ENCODE data around the gene SLC16A3.

Gene SLC16A3

GRCh38 chr17:82245134-82246039 lies 16.5 kb downstream of the SLC16A3 start:
- in situ Hi-C loops (cut with MboI; ENCODE audit: low sequenced_read_pairs) = no loop called here

DNA sequence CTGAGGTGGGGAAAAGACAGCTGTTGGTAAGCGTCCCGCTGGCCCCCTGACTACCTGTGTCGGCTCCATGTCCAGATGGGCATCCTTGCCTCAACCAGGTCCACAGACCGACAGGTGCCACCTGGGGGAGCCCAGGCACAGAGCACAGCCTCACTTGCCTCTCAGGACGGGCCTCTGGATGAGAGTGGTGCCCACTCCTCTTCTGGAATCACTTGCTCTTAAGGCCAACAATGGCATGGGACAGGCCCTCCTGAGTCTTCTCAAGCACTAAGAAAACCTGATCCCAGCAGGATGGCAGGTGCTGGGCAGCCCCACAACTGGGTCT lies 17.2 kb downstream of the SLC16A3 start:
- in situ Hi-C loops (cut with MboI; ENCODE audit: low sequenced_read_pairs) = no loop called here

GRCh38 chr17:82246365-82247181 lies 17.7 kb downstream of the SLC16A3 start:
- in situ Hi-C loops (cut with MboI; ENCODE audit: low sequenced_read_pairs) = no loop called here

DNA sequence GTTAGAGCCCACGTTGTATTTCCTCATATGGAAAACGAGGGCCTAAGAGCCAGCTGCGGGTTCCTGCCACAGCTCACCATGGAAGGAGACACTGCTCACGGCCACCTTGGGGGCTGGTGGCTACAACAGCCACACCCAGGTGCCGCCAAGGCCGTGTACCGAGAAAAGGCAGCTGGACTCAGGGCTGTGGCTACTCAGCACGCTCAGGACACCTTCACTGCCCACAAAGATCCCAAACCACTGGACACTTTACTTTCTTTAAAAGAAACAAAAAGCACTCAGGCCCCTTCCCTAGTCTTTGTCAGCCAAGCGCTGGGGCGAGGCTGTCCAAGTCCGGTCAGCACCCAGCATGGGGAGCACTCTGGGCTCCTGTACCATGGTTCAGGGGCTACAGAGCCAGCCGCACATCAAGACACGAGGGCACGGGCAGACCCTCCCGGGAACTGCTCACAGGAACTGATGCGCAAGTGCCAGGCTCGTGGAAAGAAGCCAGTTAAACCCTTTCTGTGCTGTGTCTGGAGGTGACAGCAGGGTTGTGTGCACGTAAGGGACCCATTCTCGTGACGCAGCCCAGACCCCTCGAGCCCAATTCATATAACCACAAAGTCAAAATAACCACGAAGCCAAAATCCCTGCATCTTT lies 18.5 kb downstream of the SLC16A3 start:
- in situ Hi-C loops (cut with MboI; ENCODE audit: low sequenced_read_pairs) = no loop called here

- in situ Hi-C loops (cut with MboI; ENCODE audit: low sequenced_read_pairs) = no loop called here
Observed at GRCh38 chr17:82247856-82248671, 19.2 kb downstream of the SLC16A3 start.

DNA sequence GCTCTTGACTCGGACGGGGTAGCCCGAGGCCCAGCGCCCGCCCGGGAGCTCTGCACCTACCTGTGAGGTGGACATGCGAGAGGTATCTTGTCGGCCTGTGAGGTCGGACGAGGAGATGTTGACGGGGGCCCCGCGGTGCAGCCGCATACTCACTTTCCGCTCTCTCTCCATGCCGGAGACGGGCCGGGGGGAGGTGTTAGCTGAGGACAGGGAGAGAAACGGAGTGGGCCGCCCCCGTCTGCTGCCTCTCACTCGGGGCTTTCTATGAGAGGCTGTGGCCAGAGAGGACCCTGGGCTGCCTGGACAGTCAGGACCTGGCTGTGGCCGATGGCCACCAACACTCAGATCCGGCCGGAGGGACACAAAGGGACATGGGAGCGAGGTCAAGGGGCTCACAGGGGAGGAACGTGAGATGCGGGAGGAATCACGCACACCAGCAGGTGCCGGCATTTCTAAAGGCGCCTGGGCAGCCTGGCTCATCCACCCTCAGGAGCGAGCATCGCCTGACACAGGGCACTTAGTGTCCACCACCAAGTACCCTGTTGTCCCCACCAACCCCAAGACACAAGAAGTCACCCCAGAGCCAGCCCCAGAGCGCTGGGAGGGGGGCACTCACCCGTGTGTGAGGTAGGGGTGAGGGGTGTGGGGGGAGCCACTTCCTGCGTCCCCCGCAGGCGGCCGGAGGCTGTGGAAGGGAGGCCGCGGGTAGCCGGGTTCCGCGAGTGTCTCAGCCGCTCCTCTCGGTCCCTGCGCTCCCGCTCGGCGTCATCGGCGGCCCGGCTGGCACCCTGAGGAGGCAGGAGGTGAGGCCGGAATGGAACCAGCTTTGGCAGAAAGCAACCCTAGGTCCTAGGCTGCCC lies 20.2 kb downstream of the SLC16A3 start:
- in situ Hi-C loops (cut with MboI; ENCODE audit: low sequenced_read_pairs) = no loop called here

DNA sequence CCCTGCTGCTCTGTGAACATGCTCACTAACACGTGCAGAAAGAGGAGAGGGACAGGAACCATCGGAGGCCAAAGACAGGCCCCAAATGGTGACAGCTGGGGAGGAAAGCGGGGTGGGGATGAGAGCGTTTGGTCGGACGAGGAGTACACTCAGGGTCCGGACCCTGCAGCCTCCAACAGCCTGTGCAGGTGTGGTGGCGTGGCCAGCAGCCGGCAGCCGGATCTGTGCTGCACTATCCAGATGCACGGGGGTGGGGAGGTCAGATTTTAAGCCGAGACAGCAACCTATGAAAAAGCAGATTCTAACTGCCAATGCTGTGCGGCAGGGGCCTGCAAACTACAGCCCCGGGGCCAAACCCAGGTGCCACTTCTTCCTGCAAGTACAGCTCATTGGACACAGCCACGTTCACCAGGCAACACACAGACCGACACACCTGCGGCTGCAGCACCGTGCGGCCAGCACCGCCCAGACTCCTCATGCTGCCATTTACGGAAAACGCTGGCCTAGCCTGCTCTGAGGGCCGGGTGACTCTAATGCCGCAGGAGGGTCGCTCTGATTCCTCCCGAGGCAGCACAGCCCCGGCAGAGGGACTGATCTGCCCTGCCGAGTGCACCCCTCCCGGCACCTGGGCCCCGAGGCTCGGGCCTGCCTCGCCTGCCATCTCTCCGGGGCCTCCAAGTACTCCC lies 21.2 kb downstream of the SLC16A3 start:
- in situ Hi-C loops (cut with MboI; ENCODE audit: low sequenced_read_pairs) = loop anchor here (10.0 kb wide), 1 partner anchor 155 kb away; no protein-coding TSS in a partner anchor

DNA sequence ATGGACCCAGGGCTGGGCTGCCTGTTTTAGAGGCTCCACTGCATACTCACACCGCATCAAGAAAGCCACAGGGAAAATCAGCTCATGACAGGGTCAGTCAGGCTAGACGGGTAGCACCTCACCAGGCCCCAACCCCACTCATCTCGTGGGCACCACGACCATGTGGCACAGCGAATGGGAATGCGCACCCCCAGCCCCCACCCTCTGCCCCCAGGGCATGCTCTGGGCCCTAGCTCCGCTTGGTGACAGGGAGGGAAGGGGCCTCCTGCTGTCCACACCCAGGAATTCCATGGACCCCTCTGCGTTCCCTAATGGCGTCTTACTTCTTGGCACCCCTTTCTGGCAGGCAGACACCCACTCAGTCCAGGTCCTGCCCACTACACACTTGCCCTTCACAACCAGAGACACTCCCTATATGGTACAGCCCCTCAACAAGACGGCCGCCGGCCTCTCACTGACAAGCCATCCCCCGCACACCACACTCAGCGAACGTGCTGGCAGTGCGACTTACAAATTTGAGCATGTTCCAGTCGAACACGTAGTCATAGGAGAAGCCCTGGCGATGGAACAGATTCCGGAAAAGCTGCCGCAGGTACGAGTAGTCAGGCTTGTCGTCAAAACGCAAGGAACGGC lies 22.1 kb downstream of the SLC16A3 start:
- in situ Hi-C loops (cut with MboI; ENCODE audit: low sequenced_read_pairs) = loop anchor here (10.0 kb wide), 1 partner anchor 154 kb away; no protein-coding TSS in a partner anchor

DNA sequence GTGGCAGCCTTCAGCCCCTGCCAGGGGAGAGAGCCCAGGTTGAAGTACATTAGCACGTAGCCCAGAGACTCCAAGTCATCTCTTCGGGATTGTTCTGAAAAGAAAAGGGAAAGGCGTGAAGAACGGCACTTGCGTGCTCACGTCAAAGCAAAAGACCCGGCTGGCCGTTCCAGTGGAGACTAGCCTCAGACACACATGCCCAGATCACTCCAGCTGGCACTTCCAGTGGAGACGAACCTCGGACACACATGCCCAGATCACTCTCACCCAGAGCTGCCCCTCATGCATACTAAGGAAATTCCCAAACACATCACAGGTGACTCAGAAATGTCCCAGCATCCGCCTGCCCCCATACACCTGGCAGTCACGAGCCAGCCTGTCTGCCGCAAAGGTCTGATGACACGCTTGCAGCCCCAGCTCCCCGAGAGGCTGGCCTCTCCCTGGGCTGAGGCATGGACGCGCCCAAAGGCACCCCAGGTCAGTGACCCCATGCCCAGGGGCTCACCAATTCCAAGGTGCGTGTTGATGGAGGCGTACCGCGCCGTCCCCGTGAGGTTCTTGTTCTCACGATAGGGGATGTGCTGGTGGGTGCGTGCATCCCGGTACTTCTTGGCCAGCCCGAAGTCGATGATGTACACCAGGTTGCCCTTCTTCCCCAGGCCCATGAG lies 23.8 kb downstream of the SLC16A3 start:
- in situ Hi-C loops (cut with MboI; ENCODE audit: low sequenced_read_pairs) = loop anchor here (10.0 kb wide), 1 partner anchor 152 kb away; no protein-coding TSS in a partner anchor

- in situ Hi-C loops (cut with MboI; ENCODE audit: low sequenced_read_pairs) = loop anchor here (10.0 kb wide), 1 partner anchor 152 kb away; no protein-coding TSS in a partner anchor
Observed at GRCh38 chr17:82253179-82253544, 24.3 kb downstream of the SLC16A3 start.

DNA sequence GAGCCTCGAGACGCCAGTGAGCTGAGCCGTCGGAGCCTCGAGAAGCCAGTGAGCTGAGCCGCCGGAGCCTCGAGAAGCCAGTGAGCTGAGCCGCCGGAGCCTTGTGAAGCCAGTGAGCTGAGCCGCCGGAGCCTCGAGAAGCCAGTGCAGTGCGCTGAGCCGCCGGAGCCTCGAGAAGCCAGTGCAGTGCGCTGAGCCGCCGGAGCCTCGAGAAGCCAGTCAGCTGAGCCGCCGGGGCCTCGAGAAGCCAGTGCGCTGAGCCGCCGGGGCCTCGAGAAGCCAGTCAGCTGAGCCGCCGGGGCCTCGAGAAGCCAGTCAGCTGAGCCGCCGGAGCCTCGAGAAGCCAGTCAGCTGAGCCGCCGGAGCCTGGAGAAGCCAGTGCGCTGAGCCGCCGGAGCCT lies 25.3 kb downstream of the SLC16A3 start:
- in situ Hi-C loops (cut with MboI; ENCODE audit: low sequenced_read_pairs) = loop anchor here (10.0 kb wide), 1 partner anchor 151 kb away; no protein-coding TSS in a partner anchor

DNA sequence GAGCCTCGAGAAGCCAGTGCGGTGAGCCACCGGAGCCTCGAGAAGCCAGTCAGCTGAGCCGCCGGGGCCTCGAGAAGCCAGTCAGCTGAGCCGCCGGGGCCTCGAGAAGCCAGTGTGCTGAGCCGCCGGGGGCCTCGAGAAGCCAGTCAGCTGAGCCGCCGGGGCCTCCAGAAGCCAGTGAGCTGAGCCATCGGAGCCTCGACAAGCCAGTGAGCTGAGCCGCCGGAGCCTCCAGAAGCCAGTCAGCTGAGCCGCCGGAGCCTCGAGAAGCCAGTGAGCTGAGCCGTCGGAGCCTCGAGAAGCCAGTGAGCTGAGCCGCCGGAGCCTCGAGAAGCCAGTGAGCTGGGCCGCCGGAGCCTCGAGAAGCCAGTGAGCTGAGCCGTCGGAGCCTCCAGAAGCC lies 25.9 kb downstream of the SLC16A3 start:
- in situ Hi-C loops (cut with MboI; ENCODE audit: low sequenced_read_pairs) = loop anchor here (10.0 kb wide), 1 partner anchor 150 kb away; no protein-coding TSS in a partner anchor

- in situ Hi-C loops (cut with MboI; ENCODE audit: low sequenced_read_pairs) = loop anchor here (10.0 kb wide), 1 partner anchor 149 kb away; no protein-coding TSS in a partner anchor
Observed at GRCh38 chr17:82255402-82255972, 26.6 kb downstream of the SLC16A3 start.

DNA sequence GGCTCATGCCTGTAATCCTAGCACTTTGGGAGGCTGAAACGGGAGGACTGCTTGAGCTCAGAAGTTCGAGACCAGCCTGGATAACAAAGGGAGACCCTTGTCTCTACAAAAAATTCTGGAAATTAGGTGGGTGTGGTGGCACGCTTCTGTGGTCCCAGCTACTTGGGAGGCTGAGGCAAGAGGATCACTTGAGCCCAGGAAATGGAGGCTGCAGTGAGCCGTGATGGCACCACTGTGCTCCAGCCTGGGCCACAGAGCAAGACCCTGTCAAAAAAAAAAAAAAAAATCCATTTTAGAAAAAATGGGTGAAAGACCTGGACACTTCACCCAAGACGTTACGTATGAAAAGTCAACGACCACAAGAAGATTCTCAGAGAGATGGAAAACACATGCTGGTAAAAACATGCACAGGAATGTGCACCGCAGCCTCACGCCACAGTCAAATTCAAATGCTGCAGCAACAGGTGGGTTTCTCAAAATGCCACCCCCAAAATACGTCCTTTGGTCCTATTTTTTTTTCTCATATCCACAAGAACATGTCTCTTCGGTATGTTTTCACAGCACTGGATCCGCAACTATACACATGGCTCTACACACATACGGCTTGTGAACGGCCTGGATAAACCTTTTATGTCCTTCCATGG lies 27.5 kb downstream of the SLC16A3 start:
- in situ Hi-C loops (cut with MboI; ENCODE audit: low sequenced_read_pairs) = loop anchor here (10.0 kb wide), 1 partner anchor 148 kb away; no protein-coding TSS in a partner anchor

DNA sequence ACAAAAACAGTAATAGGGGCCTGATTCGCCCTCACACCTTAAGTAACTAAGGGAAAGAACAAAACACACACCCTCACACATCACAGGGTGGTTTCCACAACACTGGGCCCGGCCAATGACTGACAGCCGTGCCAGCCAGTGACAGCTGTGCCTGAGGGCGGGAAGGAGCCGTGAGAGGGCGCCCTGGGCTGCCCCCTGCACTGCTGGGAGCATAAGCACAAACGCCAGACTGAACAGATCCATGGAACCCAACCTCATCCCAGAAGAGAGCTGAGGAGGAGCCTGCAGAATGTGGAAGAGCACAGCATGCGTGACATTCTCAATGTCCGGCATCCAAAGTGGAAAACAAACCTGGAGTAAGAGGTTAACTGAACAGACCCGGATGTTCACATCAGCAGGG lies 28.6 kb downstream of the SLC16A3 start:
- in situ Hi-C loops (cut with MboI; ENCODE audit: low sequenced_read_pairs) = loop anchor here (10.0 kb wide), 1 partner anchor 147 kb away; no protein-coding TSS in a partner anchor

DNA sequence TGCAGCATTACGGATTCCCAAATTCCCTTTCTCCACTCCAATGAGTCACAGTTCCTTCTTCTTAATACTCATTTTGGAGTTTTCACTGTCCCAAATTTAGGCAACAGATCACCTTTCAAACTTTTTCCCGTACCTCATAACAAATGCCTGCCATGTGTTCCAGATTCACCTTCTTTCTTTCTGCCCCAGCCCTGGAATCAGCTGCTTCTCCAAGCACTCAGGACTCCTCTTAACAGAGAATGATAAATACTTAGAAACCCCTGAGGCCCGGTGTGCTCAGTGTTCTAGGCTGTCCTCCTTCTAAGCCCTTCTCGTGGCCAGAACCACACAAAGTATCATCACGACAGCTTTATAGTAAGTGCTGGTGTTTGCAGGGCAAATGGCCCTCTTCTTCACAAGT lies 29.7 kb downstream of the SLC16A3 start:
- in situ Hi-C loops (cut with MboI; ENCODE audit: low sequenced_read_pairs) = loop anchor here (10.0 kb wide), 1 partner anchor 146 kb away; no protein-coding TSS in a partner anchor
